T-helper 2 cell treated with Interferon-gamma antibody and Interleukin-4, amounts not matched to agents 100 ng/mL and 5 ng/mL, for 36 hours (primary cell): Measurements from ENCODE around the gene RFESD. TPM values are rescaled to one million over a fixed set of nuclear protein-coding genes. Genes with fewer than 3 reads are reported as not detected.

Experiments used
- intact Hi-C: fragments of 100-400 bp; cut with micrococcal nuclease; formaldehyde crosslinking; loops from one replicate; pipeline ENCODE4 v1.15.1; 2023
- total RNA-seq: library from RNA; stranded (reverse); gene quantifications from 2 replicates; pipeline ENCODE4 v1.2.3, GENCODE V29; 2022

The RFESD gene
- total RNA-seq: 4.7 and 4.9 TPM in 2 replicates

GRCh38 chr5:95646569-95647431 lies at the start of gene RFESD:
RFESD (plus strand) TSS chr5:95646777; CDS start chr5:95652272, 5,495 bp downstream.
- intact Hi-C loops: loop anchor here (1.0 to 5.0 kb wide), 11 partner anchors 14 to 1016 kb away; partner anchors contain the start of genes CAST, ELL2, RHOBTB3 and SKIC3

- intact Hi-C loops: no loop called here
These were observed 47.3 kb upstream of the RFESD start for GRCh38 chr5:95599252-95599651.

DNA sequence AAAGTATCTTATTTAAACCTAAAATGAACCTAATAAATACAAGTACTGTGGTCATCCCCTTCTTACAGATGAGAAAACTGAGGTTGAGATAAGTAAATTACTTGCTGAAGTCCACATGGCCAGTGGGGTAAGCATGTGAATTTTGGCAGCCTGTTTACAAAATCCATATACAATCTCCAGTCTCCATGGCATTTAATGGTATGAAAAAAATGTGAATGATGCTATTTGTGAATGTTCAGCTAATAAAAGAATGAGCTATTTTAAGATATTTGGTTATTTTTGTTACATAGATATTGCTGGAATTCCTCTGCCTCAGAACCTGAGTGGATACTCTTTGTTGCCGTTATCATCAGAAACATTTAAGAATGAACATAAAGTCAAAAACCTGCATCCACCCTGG lies 46.0 kb upstream of the RFESD start:
- intact Hi-C loops: no loop called here

- intact Hi-C loops: no loop called here
These were observed 40.8 kb upstream of the RFESD start for GRCh38 chr5:95605786-95606185.

DNA sequence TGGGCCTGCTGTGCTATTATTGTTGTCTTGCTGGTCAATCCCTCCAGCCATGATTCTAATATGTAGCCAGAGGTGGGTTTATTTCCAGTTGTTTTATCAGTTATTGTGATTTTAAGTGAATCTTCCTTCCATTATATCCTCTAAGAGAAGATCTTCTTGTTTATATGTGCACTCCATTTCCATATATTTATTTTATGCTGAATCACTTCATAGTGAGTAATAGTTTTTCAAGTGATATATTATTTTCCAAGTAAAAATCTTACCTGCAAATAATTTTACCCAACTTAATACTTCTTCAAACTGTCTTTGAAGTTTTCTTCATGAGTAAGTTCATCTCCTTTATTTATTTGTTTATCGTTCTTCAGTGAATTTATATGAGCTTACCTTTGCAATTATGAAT lies 40.2 kb upstream of the RFESD start:
- intact Hi-C loops: no loop called here

- intact Hi-C loops: no loop called here
These were observed 36.9 kb upstream of the RFESD start for GRCh38 chr5:95609711-95610110.

GRCh38 chr5:95610546-95610945 lies 36.0 kb upstream of the RFESD start:
- intact Hi-C loops: no loop called here

- intact Hi-C loops: no loop called here
These were observed 35.2 kb upstream of the RFESD start for GRCh38 chr5:95611396-95611795.

GRCh38 chr5:95613514-95613913 lies 33.1 kb upstream of the RFESD start:
- intact Hi-C loops: no loop called here

DNA sequence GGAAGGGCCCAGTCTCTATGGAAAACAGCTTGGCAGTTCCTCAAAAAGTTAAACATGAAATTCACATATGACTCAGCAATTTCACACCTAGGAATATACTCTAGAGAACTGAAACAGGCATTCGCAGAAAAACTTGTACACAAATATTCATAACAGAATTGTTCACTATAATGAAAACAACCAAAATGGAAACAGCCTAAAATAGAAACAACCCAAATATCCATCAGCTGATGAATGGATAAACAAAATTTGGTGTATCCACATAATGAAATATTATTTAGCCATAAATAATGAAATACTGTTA lies 31.5 kb upstream of the RFESD start:
- intact Hi-C loops: no loop called here

- intact Hi-C loops: no loop called here
These were observed 29.5 kb upstream of the RFESD start for GRCh38 chr5:95617057-95617456.

DNA sequence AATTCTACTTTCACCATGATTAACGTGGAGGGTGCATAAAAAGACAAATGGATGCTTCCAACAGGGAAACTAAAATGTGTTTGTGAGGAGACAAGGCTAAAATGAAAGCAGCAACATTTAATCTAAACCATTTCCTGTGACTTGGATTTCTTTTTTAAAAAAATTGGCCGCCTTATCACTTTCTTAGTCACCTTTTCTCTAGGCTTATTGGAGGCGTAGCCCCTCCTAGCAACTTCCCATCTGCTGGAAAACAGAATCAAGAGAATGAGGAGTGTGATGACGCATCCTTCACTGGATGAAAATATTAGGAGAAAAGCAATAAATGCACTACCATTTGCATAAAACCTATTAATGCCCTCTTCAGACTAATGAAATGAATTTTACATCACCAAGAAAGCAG lies 27.5 kb upstream of the RFESD start:
- intact Hi-C loops: no loop called here

DNA sequence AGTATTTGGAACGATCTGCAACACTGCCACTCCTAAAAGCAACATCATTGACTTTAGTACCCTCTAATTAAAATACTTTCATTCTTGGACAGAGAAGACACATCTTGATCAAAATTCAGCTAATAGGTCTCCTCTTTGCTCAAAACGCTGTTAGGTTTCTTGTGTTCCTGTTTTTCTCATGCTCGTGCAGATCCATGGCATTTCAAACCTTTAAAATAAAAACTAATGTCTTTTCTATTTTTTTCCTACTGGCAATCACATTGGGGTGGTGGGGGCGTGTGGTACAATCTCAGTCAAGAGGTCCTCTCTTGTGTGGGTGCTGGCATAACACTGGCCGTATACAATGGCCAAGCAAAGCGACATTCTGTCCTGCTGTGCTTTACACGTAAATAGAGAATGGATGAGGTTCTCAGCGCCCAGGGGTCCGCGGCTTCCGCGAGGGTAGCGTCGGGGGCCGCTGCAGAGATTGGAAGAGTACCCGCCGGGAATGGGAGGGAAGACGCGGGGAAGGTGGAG lies 27.0 kb upstream of the RFESD start:
- intact Hi-C loops: loop anchor here (1.0 kb wide), 1 partner anchor 13 kb away; no protein-coding TSS in a partner anchor

DNA sequence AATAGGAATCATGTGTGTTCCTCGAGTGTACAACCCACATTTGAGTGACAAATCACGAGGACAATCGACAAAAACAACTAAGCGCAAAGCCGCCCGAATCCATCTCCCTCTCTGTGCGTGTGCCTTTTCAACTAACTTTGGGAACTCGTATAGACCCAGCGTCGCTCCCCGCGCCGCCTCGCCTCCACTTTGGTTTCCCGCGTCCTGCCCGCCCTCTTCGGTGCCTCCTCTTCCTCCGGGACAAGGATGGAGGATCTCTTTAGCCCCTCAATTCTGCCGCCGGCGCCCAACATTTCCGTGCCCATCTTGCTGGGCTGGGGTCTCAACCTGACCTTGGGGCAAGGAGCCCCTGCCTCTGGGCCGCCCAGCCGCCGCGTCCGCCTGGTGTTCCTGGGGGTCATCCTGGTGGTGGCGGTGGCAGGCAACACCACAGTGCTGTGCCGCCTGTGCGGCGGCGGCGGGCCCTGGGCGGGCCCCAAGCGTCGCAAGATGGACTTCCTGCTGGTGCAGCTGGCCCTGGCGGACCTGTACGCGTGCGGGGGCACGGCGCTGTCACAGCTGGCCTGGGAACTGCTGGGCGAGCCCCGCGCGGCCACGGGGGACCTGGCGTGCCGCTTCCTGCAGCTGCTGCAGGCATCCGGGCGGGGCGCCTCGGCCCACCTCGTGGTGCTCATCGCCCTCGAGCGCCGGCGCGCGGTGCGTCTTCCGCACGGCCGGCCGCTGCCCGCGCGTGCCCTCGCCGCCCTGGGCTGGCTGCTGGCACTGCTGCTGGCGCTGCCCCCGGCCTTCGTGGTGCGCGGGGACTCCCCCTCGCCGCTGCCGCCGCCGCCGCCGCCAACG lies 26.3 kb upstream of the RFESD start, which contains the start of gene GPR150:
Gene GPR150 (plus strand): TSS at position 58 of the 840 bp plus-strand sequence. CDS start 189 bp downstream, at position 247.
- intact Hi-C loops: loop anchor here (1.0 kb wide), 1 partner anchor 12 kb away; no protein-coding TSS in a partner anchor

DNA sequence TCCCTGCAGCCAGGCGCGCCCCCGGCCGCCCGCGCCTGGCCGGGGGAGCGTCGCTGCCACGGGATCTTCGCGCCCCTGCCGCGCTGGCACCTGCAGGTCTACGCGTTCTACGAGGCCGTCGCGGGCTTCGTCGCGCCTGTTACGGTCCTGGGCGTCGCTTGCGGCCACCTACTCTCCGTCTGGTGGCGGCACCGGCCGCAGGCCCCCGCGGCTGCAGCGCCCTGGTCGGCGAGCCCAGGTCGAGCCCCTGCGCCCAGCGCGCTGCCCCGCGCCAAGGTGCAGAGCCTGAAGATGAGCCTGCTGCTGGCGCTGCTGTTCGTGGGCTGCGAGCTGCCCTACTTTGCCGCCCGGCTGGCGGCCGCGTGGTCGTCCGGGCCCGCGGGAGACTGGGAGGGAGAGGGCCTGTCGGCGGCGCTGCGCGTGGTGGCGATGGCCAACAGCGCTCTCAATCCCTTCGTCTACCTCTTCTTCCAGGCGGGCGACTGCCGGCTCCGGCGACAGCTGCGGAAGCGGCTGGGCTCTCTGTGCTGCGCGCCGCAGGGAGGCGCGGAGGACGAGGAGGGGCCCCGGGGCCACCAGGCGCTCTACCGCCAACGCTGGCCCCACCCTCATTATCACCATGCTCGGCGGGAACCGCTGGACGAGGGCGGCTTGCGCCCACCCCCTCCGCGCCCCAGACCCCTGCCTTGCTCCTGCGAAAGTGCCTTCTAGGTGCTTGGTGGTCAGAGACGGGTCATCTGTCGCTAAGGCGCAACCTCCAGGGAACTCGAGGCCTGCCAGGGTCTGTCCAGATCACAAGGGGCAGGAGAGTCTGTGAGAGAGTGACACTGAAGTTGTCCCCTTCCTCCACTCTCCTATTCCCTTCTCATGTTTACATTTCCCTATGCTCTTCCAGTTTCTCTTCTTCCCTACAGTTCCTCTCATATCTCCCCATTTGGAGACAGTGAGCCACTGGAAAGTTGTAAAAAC lies 25.4 kb upstream of the RFESD start:
- intact Hi-C loops: loop anchor here (1.0 kb wide), 2 partner anchors 11 to 66 kb away; partner anchors contain the start of gene ARSK

DNA sequence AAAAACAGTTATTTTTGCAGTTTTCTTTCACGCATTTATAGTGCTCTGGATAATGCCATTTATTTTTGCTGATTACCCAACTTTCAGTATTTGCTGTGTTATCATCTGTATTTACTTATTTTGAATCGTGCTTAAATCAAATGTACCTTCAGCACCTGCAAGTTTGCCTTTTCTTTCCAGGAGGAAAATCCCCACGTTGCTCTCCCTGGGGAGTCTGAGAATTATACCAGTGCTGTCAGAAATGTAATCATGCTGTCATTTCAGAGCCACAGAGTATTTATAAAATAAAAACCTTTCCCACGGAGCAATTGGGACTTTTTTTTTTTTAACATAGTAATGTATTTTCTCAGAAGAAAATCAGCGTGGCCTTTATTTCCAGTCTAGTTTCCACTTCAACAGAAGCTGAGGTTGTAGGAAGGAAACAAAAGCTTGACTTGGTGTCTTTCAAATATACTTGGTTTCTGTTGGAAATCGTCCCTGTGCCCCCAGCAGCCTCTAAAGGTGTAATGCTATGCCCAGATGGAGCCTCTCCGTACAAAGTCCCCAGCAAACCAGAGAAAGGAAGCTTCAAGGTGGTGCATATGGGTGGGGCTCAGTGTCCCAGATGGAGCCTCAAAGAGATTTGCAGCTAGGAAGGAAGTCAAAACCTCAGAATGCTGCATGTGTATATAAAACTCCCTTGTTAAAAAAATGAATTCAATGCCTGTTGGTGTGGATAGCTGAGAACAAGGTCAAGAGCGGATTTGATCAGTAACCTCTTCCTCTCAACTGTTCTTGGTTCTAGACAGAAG lies 24.5 kb upstream of the RFESD start:
- intact Hi-C loops: loop anchor here (1.0 kb wide), 2 partner anchors 24 to 67 kb away; partner anchors contain the start of genes ARSK and RFESD

DNA sequence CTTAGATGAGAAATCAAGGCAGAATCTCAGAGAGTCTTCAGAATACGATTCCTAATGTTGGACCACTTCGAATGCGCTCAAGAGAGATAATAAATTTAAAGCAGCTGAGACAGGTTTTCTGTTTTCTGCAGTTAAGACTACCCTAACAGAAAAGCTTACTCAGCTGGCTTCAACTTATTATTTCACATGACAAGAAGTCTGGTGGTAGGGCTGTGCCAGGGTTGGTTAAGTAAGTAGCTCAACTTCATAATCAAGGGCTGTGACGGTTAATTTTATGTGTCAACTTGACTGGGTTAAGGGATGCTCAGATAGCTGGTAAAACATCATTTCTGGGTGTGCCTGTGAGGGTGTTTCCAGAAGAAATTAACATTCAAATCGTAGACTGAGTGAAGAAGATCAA lies 22.9 kb upstream of the RFESD start:
- intact Hi-C loops: no loop called here

GRCh38 chr5:95624368-95624767 lies 22.2 kb upstream of the RFESD start:
- intact Hi-C loops: no loop called here

GRCh38 chr5:95626701-95627100 lies 19.9 kb upstream of the RFESD start:
- intact Hi-C loops: no loop called here
